GM12864 (cell line): ENCODE data around the gene PAF1.

Experiments used
- DNase-seq: peaks from one replicate; pipeline ENCODE4 v3.0.0-alpha.2; 2011; ENCODE audit warnings: low read depth
- H3K4me3 ChIP-seq: 2 replicates; pipeline ENCODE4 v1.5.1; 2011; ENCODE audit warnings: mild to moderate bottlenecking, low read depth, low read length, control low read depth
- CTCF ChIP-seq: IDR thresholded peaks from 2 replicates; pipeline ENCODE4 v1.5.1; 2011; ENCODE audit warnings: low read depth, mild to moderate bottlenecking, moderate library complexity, low read length, control low read depth, inconsistent platforms; ENCODE audit errors: missing control alignments

PAF1 gene

DNA sequence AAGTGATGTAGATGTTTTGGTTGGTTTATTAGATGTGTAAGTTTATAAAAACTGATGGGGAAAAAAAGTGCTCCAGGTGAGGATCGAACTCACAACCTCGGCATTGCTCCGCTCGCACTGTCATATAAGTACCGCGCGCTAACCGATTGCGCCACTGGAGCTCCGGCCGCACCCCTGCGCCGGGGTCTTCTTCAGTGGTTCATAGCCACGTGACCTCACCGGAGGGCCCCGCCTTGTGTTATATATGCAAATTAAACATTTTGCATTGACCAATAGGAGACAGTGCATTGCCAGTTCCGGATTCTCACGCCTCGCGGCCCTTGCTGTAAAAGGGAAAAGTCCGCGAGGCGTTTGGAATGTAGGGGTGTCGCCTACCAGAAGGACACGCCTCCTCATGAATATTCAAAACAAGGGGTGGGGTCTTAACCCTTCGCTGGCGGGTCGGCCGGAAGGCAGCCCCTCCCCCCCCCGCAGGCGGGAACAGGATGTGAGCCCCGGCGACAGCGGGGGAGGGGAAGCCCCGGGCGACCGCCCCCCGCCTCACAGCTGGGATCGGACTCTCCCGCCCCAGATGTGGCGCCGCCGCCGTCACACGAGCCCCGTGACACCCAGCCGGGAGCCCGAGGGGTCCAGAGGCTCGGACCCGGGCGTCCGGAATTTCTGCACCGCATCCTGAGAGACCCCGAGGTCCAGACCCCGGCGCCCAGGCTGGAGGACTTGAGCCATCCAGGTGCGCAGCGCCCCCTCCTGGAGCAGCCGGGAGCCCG is 21.4 kb upstream of the PAF1 start, which contains the start of gene PLEKHG2:
TSS of gene PLEKHG2 (plus strand) at position 570 of the 767 bp plus-strand sequence. CDS start 1,418 bp downstream, outside the sequence.
- TF ChIP-seq CTCF: peak; percentile 75
- peak within 1 kb of the TSS; percentile 98 for H3K4me3 ChIP-seq
- peak; percentile 99 for DNase-seq

GRCh38 chr19:39411832-39412099 is 20.9 kb upstream of the PAF1 start:
- peak; percentile 89 for TF ChIP-seq CTCF
- peak overlapping the region; percentile 24; the same call in 1 of the 2 replicates for H3K4me3 ChIP-seq
- DNase-seq: peak; percentile 87

GRCh38 chr19:39411081-39411831 is 20.4 kb upstream of the PAF1 start:
- no peak for TF ChIP-seq CTCF
- H3K4me3 ChIP-seq: peak overlapping the region; percentile 98; the same call in 1 of the 2 replicates
- no peak for DNase-seq

- peak overlapping the region; percentile 98; the same call in 1 of the 2 replicates for H3K4me3 ChIP-seq
- no peak for TF ChIP-seq CTCF
- no peak for DNase-seq
Measured at GRCh38 chr19:39410831-39411080, 19.9 kb upstream of the PAF1 start.

DNA sequence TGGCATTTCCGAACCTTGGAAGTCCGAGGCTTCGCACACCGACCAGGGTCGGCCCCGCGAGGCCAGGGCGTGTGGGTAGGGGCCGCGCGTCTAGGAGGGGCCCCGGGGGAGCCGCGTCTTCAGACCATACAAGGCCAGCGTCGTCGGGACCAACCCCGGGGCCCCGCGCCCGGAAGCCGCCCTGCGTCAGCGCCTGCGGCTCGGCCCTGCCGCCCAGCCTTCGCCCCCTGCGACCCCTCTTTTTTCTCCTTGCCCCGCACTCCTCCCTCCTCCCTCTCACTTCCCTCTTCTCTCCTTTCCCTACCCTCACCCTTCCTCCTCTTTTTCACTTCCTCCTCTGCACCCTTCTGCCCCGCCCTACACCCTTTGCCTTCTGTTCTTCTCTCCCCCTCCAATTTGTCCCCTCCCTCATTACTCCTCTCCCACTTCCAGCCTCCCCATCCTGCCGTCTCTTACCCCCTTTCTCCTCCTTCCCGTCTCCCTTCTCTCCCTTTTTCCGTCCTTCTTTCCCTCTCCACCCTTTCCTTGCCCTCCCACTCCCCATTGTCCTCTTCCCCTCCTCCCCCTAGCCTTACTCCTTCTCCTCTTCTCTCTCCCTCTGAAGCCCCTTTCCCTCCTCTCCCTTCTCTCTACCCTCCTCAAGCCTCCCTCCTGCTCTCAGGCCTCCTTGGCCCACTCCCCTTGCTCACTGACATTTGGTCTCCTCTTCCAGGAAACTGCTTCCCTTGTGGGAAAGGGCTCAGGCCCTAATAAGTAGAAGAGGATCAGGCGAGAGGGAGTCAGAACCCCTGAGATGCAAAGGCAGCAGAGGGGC is 19.3 kb upstream of the PAF1 start:
- H3K4me3 ChIP-seq: peak overlapping the region; percentile 98
- no peak for TF ChIP-seq CTCF
- no peak for DNase-seq

- no peak for DNase-seq
- H3K4me3 ChIP-seq: peak overlapping the region; percentile 98
- TF ChIP-seq CTCF: no peak
Measured at GRCh38 chr19:39409208-39410016, 18.5 kb upstream of the PAF1 start.
